Activated CD4-positive, alpha-beta T cell treated with anti-CD3 and anti-CD28 coated beads for 36 hours (primary cell): ENCODE data around the gene TXNL1. TPM values are rescaled to one million over a fixed set of nuclear protein-coding genes. Genes with fewer than 3 reads are reported as not detected.

Source experiments
- ATAC-seq: fragments of 200-7000 bp; cut with Tn5 transposase; one replicate; pipeline ENCODE4 v1.10.0; 2021; ENCODE audit warnings: mild to moderate bottlenecking, moderate library complexity
- CTCF ChIA-PET: fragments of 350-600 bp; sonication (Branson Sonifier 250); formaldehyde crosslinking; loops from one replicate; lab custom pipeline; 2021; ENCODE audit warnings: antibody characterized with exemption; lab: Charles Lee
- POLR2A ChIA-PET: fragments of 350-600 bp; sonication (Branson Sonifier 250); formaldehyde crosslinking; loops from one replicate; lab custom pipeline; 2021; ENCODE audit warnings: antibody characterized with exemption, inconsistent platforms; lab: Charles Lee
- DNase-seq: peaks from one replicate; pipeline ENCODE4 v3.0.0-alpha.2; 2020
- H3K27ac Mint-ChIP-seq: one replicate; pipeline ENCODE4 v1.8.0; 2021; ENCODE audit warnings: mixed read lengths
- H3K27me3 Mint-ChIP-seq: one replicate; pipeline ENCODE4 v1.8.0; 2021; ENCODE audit warnings: mixed read lengths
- H3K36me3 Mint-ChIP-seq: one replicate; pipeline ENCODE4 v1.8.0; 2021; ENCODE audit warnings: low read depth, mixed read lengths
- H3K4me1 Mint-ChIP-seq: one replicate; pipeline ENCODE4 v1.8.0; 2021; ENCODE audit warnings: mixed read lengths
- H3K4me3 Mint-ChIP-seq: one replicate; pipeline ENCODE4 v1.8.0; 2021; ENCODE audit warnings: mild to moderate bottlenecking, moderate library complexity, mixed read lengths
- H3K9me3 Mint-ChIP-seq: one replicate; pipeline ENCODE4 v1.8.0; 2021; ENCODE audit warnings: low read depth, mixed read lengths
- intact Hi-C, 2 experiments: fragments of 100-400 bp; cut with DNase I in 1 of 2; cut with micrococcal nuclease in 1 of 2; formaldehyde crosslinking; loops; one replicate each; pipeline versions ENCODE4 v1.14.2 to v1.15.1; 2022 to 2024; cut with DNase I, micrococcal nuclease
- total RNA-seq, 2 experiments: library from RNA; stranded (reverse); gene quantifications; one replicate each; pipeline ENCODE4 v1.2.3, GENCODE V29; 2021

The TXNL1 gene
- 10 to 100 TPM; 75.3 to 87.0 TPM for total RNA-seq

DNA sequence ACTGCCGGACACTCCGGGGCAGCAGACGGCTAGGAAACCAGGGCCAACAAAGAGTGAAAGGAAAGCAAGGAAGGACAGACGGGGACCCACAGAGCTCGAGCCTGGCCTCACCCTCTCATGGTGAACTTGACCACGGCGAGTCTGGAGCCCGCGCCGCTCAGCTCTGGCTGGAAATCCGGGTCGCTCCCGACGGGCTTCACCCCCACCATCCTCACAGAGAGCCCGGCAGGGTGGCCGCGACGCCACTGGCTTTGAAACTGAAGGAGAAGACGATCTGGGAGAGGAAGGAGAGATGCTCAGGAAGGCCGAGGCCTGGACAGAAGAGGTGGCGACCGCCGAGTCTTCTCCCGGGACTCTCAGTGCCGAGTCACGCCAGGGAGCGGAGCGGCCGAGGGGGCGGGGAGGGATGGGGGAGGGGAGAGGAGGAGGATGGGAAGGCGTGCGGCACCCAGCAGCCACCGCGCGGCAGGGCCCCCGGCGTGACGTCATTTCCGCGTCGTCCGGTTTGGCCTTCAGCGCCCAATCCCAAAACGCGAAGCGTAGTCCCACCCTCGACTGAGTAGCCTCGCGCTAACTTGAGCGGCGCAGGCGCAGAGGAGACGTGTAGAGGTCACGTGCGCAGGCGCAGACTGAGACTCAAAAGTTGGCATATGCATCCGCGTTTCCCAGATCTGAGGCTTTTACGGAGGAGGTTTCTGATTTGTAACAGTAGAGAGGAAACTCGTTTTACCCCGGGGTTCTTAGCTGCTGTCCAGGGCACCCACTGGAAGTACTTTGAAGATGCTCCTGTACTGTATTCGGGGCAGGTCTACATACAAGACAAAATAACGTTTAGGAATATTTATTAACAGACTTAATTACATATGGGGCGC lies at the start of gene TXNL1:
Gene TXNL1 (minus strand): TSS at position 361 of the 872 bp plus-strand sequence. CDS start 152 bp downstream, at position 209.
- Mint-ChIP-seq H3K9me3 (peaks cover 2% of the 10 kb centered on the region), H3K27me3 (no peaks in the 10 kb centered on the region), H3K27ac (peak within 1 kb of the TSS; percentile 96), H3K4me3 (peak within 1 kb of the TSS; percentile 98), H3K4me1 (peaks cover 41% of the 10 kb centered on the region), H3K36me3 (peaks cover 26% of the 10 kb centered on the region)
- ATAC-seq = peak; percentile 98
- peak; percentile 100 for DNase-seq
- intact Hi-C loops = loop anchor here (1.0 to 10.0 kb wide), 6 partner anchors 13 to 1050 kb away; partner anchors contain the start of genes WDR7 (in 2 of the 2), FECH (in 1 of the 2), NARS1 (in 1 of the 2) and TCF4 (in 1 of the 2)
- ChIA-PET CTCF (interaction anchor here (0.8 to 3.6 kb wide), 3 partner anchors 12 to 71 kb away, joined by 3 to 19 read pairs (median 4); partner anchors contain the start of gene WDR7), POLR2A (interaction anchor here (1.0 kb wide), 1 partner anchor 13 kb away, joined by 7 read pairs; the partner anchor contains the start of gene WDR7)

DNA sequence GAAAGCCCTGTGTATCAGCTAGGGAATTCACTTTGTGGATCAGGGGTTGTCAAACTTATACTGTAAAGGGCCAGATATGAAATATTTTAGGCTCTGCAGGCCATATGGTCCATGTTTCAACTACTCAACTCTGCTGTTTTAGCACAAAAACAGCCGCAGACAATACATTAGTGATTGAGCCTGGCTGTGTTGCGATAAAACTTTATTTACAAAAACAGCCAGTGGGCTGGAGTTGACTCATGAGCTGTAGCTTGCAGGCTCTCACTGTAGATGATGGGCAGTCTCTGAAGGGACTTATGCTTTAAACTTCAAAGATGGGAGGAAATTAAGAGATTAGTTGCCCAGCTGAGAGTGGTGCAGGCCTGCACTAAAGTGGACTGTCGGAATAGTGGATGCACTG lies 45.9 kb upstream of the TXNL1 start:
- no peak overlapping the region for H3K4me3 Mint-ChIP-seq
- H3K27ac Mint-ChIP-seq = no peak overlapping the region
- intact Hi-C loops = no loop called here
- H3K9me3 Mint-ChIP-seq = no peaks in the 10 kb centered on the region
- H3K4me1 Mint-ChIP-seq = no peaks in the 10 kb centered on the region
- DNase-seq (no peak), ATAC-seq (no peak)
- ChIA-PET CTCF (no interaction called here), POLR2A (no interaction called here)
- H3K27me3 Mint-ChIP-seq = no peaks in the 10 kb centered on the region
- H3K36me3 Mint-ChIP-seq = peaks cover 10% of the 10 kb centered on the region

GRCh38 chr18:56678836-56679565 lies 40.6 kb upstream of the TXNL1 start:
- POLR2A ChIA-PET = no interaction called here
- Mint-ChIP-seq H3K27me3 (no peaks in the 10 kb centered on the region), H3K27ac (no peak overlapping the region)

DNA sequence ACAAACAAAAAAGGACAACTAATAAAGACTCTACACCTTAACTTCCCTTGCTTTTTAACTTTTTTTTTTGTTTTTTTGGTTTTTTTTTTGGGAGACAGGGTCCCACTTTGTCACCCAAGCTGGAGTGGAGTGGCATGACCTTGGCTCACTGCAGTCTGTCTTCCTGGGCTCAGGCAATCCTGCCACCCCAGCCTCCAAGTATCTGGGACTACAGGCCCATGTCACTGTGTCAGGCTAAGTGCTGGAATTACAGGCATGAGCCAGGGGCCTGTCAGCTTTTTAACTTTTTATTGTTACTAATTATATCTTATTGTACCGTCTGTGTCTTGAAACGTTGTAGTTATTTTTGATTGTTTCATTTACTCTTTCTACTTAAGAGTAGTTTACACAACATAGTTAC lies 38.2 kb upstream of the TXNL1 start:
- ChIA-PET CTCF (no interaction called here), POLR2A (no interaction called here)
- Mint-ChIP-seq H3K4me1 (peaks cover 3% of the 10 kb centered on the region), H3K27me3 (no peaks in the 10 kb centered on the region), H3K27ac (no peak overlapping the region), H3K9me3 (no peaks in the 10 kb centered on the region), H3K4me3 (no peak overlapping the region), H3K36me3 (peaks cover 20% of the 10 kb centered on the region)
- intact Hi-C loops = no loop called here
- ATAC-seq = no peak
- no peak for DNase-seq

More at GRCh38 chr18:56678836-56679565, 40.6 kb upstream of the TXNL1 start:
- Mint-ChIP-seq H3K4me1 (peaks cover 2% of the 10 kb centered on the region), H3K9me3 (no peaks in the 10 kb centered on the region), H3K4me3 (no peak overlapping the region), H3K36me3 (peaks cover 18% of the 10 kb centered on the region)
- intact Hi-C loops = no loop called here
- DNase-seq = no peak
- ATAC-seq = no peak
- CTCF ChIA-PET = no interaction called here

DNA sequence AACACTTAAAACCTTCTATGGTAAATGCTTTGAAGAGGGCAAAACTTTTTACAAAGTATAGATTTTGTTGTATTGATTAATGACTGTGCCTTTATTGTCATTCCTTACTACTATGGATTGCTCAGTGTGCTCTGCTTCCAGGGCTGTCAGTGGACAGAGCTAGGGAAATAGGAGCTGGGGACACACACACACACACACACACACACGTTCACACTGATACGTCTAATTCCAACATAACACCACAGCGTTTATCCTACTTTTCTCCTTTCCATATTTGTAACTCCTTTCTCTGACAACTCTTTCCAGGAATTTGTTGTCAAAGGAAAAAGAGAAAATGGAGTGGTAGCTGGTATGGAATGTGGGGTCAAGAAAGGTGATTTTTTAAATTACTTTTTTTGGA lies 34.6 kb upstream of the TXNL1 start:
- Mint-ChIP-seq H3K4me3 (no peak overlapping the region), H3K36me3 (peaks cover 20% of the 10 kb centered on the region), H3K27me3 (no peaks in the 10 kb centered on the region), H3K27ac (no peak overlapping the region), H3K4me1 (peaks cover 16% of the 10 kb centered on the region), H3K9me3 (no peaks in the 10 kb centered on the region)
- ATAC-seq = no peak
- intact Hi-C loops = no loop called here
- CTCF ChIA-PET = interaction anchor here (1.5 kb wide), 1 partner anchor 14 kb away, joined by 3 read pairs; no protein-coding TSS in a partner anchor
- no peak for DNase-seq
- POLR2A ChIA-PET = interaction anchor here (0.5 kb wide), 1 partner anchor 36 kb away, joined by 3 read pairs; no protein-coding TSS in a partner anchor

GRCh38 chr18:56672391-56672790 lies 34.0 kb upstream of the TXNL1 start:
- no peak for DNase-seq
- Mint-ChIP-seq H3K27ac (no peak overlapping the region), H3K4me3 (no peak overlapping the region), H3K36me3 (peaks cover 17% of the 10 kb centered on the region), H3K4me1 (peaks cover 21% of the 10 kb centered on the region), H3K27me3 (no peaks in the 10 kb centered on the region), H3K9me3 (no peaks in the 10 kb centered on the region)
- no peak for ATAC-seq
- ChIA-PET POLR2A (interaction anchor here (0.5 kb wide), 1 partner anchor 37 kb away, joined by 3 read pairs; no protein-coding TSS in a partner anchor), CTCF (no interaction called here)
- intact Hi-C loops = no loop called here

DNA sequence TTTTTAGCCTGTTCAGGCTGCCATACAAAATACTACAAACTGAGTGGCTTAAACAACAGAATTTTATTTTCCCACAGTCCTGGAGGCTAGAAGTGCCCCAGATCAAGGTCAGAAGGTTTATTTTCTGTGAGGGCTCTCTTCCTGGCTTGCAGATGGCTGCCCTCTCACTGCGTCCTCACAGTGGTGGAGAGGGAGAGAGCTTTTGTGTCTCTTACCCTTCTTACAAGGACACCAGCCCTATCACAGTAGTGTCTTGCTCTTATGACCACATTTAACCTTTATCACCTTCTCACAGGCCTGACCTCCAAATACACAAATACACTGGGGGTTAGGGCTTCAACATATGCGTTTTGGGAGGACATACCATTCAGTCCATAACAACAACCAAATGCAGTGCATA lies 24.5 kb upstream of the TXNL1 start:
- Mint-ChIP-seq H3K4me3 (no peak overlapping the region), H3K27ac (no peak overlapping the region), H3K27me3 (no peaks in the 10 kb centered on the region), H3K36me3 (peaks cover 5% of the 10 kb centered on the region), H3K9me3 (no peaks in the 10 kb centered on the region), H3K4me1 (peaks cover 34% of the 10 kb centered on the region)
- POLR2A ChIA-PET = interaction anchor here (0.6 kb wide), 1 partner anchor 921 kb away, joined by 3 read pairs; no protein-coding TSS in a partner anchor
- intact Hi-C loops = no loop called here
- no peak for ATAC-seq
- CTCF ChIA-PET = interaction anchor here (1.1 kb wide), 1 partner anchor 12 kb away, joined by 3 read pairs; the partner anchor contains the start of gene WDR7
- DNase-seq = no peak

DNA sequence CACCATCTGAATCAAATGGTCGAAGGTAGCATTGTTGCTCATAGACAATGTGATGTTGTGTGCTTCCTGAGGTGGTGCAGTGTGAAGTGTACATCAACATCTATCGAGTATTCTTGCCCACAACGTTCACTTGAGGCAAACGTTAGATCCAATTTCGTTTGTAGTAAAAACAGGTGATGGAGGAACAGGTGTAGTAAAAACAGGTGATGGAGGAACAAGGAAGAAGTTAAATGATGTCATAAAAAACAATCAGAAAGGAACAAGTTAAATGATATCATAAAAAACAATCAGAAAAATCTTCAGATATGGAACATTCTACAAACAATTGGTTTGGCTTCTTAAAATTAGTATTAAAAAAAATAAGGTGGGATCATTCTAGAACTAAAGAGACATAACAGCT lies 24.1 kb upstream of the TXNL1 start:
- Mint-ChIP-seq H3K9me3 (no peaks in the 10 kb centered on the region), H3K27me3 (no peaks in the 10 kb centered on the region), H3K4me1 (peaks cover 31% of the 10 kb centered on the region), H3K27ac (no peak overlapping the region), H3K36me3 (peaks cover 5% of the 10 kb centered on the region), H3K4me3 (no peak overlapping the region)
- intact Hi-C loops = no loop called here
- ATAC-seq (no peak), DNase-seq (no peak)
- POLR2A ChIA-PET = interaction anchor here (0.6 kb wide), 1 partner anchor 921 kb away, joined by 3 read pairs; no protein-coding TSS in a partner anchor
- CTCF ChIA-PET = interaction anchor here (1.1 kb wide), 1 partner anchor 11 kb away, joined by 3 read pairs; the partner anchor contains the start of gene WDR7

GRCh38 chr18:56662063-56662408 lies 23.6 kb upstream of the TXNL1 start:
- Mint-ChIP-seq H3K4me1 (peaks cover 26% of the 10 kb centered on the region), H3K27ac (no peak overlapping the region), H3K36me3 (peaks cover 5% of the 10 kb centered on the region), H3K27me3 (no peaks in the 10 kb centered on the region), H3K4me3 (no peak overlapping the region), H3K9me3 (no peaks in the 10 kb centered on the region)
- intact Hi-C loops = no loop called here
- no peak for ATAC-seq
- ChIA-PET POLR2A (interaction anchor here (0.6 kb wide), 1 partner anchor 922 kb away, joined by 3 read pairs; no protein-coding TSS in a partner anchor), CTCF (interaction anchor here (0.7 to 1.1 kb wide), 2 partner anchors 11 to 21 kb away, joined by 3 read pairs; partner anchors contain the start of gene WDR7)
- no peak for DNase-seq

- no peak overlapping the region for H3K27ac Mint-ChIP-seq
- H3K9me3 Mint-ChIP-seq = no peaks in the 10 kb centered on the region
- intact Hi-C loops = no loop called here
- no peak for DNase-seq
- H3K4me1 Mint-ChIP-seq = peaks cover 24% of the 10 kb centered on the region
- no peak overlapping the region for H3K4me3 Mint-ChIP-seq
- ChIA-PET CTCF (interaction anchor here (0.7 to 1.1 kb wide), 4 partner anchors 10 to 161 kb away, joined by 3 to 4 read pairs (median 3); partner anchors contain the start of gene WDR7), POLR2A (no interaction called here)
- peaks cover 5% of the 10 kb centered on the region for H3K36me3 Mint-ChIP-seq
- ATAC-seq = no peak
- no peaks in the 10 kb centered on the region for H3K27me3 Mint-ChIP-seq
Measured at GRCh38 chr18:56661360-56662062, 23.1 kb upstream of the TXNL1 start.
